ENCODE data around the gene NFYA. TPM values are rescaled to one million over a fixed set of nuclear protein-coding genes. Genes with fewer than 3 reads are reported as not detected.
A peak's percentile ranks its signal among the peaks of the same experiment; 100 is the strongest.

Gene NFYA
- polyA plus RNA-seq, 3 donors = 9.7 to 21.4 (median 10.7) TPM

- Mint-ChIP-seq H3K27ac (peak overlapping the region; percentile 94 to 97 (median 96)), H3K27me3 (ENCODE audit: low read depth in 3 of 3) (no peaks in the 10 kb centered on the region), H3K4me1 (peaks cover 31% of the 10 kb centered on the region), H3K9me3 (no peaks in the 10 kb centered on the region), H3K4me3 (peak overlapping the region; percentile 86 to 92), H3K36me3 (peaks cover 17 to 20% of the 10 kb centered on the region in 2 donors)
- Histone ChIP-seq H3K27ac (ENCODE audit: low read depth in 1 of 2, low read length in 2 of 2) (peak overlapping the region; percentile 96 to 98), H3K79me2 (ENCODE audit: insufficient read depth, low read length) (peaks cover 68% of the 10 kb centered on the region), H2AFZ (ENCODE audit: insufficient read depth, low read depth, low read length, poor library complexity, severe bottlenecking) (peak overlapping the region; percentile 67), H3K4me1 (ENCODE audit: control insufficient read depth in 1 of 2, insufficient read depth in 2 of 2, low read length in 2 of 2) (peaks cover 18 to 27% of the 10 kb centered on the region in 2 donors), H3K4me2 (replicated peaks; ENCODE audit: extremely low read depth, low read length, poor library complexity, severe bottlenecking) (peak overlapping the region; percentile 83), H3K9ac (ENCODE audit: insufficient read depth, low read length, poor library complexity, severe bottlenecking) (peak overlapping the region; percentile 99), H3K27me3 (ENCODE audit: control insufficient read depth in 2 of 2, insufficient read depth in 2 of 2, low read length in 2 of 2) (no peaks in the 10 kb centered on the region), H4K20me1 (ENCODE audit: insufficient read depth, low read length) (peaks cover 31% of the 10 kb centered on the region), H3K36me3 (replicated peaks in 1 of 2; ENCODE audit: control insufficient read depth in 1 of 2, insufficient read depth in 2 of 2, low read length in 2 of 2) (peaks cover 5 to 22% of the 10 kb centered on the region in 2 donors), H3K4me3 (replicated peaks in 1 of 3; ENCODE audit: low read depth in 2 of 3, low read length in 3 of 3) (peak overlapping the region; percentile 80 to 88 (median 88)), H3K9me3 (replicated peaks in 1 of 2; ENCODE audit: control insufficient read depth in 1 of 2, insufficient read depth in 1 of 2, low read length in 2 of 2) (no peaks in the 10 kb centered on the region)
- intact Hi-C loops (cut with micrococcal nuclease) = loop anchor here (5.0 to 10.0 kb wide), 3 partner anchors 108 to 661 kb away; partner anchors contain the start of gene TFEB (in 1 of the 2)
- TF ChIP-seq CTCF (IDR thresholded peaks at IDR 0.05) = no peak
- WGBS (ENCODE audit: insufficient coverage) = 17% methylated on average over 9 of the region's 11 CpGs
- DNase-seq = peak in 1 of 3 donors; percentile 27
Measured at GRCh38 chr6:41073968-41074691, 1.4 kb downstream of the NFYA start.

- H3K36me3 ChIP-seq (replicated peaks in 1 of 2; ENCODE audit: control insufficient read depth in 1 of 2, insufficient read depth in 2 of 2, low read length in 2 of 2) = peaks cover 10 to 22% of the 10 kb centered on the region in 2 donors
- peaks cover 75% of the 10 kb centered on the region for H3K79me2 ChIP-seq (ENCODE audit: insufficient read depth, low read length)
- peak overlapping the region in 1 of 2 donors; percentile 98 for H3K27ac ChIP-seq (ENCODE audit: low read depth in 1 of 2, low read length in 2 of 2)
- Mint-ChIP-seq H3K27me3 (ENCODE audit: low read depth in 3 of 3) (no peaks in the 10 kb centered on the region), H3K36me3 (peaks cover 19 to 20% of the 10 kb centered on the region in 2 donors), H3K9me3 (no peaks in the 10 kb centered on the region), H3K27ac (peak overlapping the region; percentile 94 to 97 (median 96)), H3K4me3 (peak overlapping the region; percentile 86 to 92), H3K4me1 (peaks cover 31% of the 10 kb centered on the region)
- intact Hi-C loops (cut with micrococcal nuclease) = loop anchor here (5.0 to 10.0 kb wide), 3 partner anchors 107 to 660 kb away; partner anchors contain the start of gene TFEB (in 1 of the 2)
- H3K4me2 ChIP-seq (replicated peaks; ENCODE audit: extremely low read depth, low read length, poor library complexity, severe bottlenecking) = peak overlapping the region; percentile 83
- DNase-seq = no peak
- H3K9ac ChIP-seq (ENCODE audit: insufficient read depth, low read length, poor library complexity, severe bottlenecking) = peak overlapping the region; percentile 99
- WGBS (ENCODE audit: insufficient coverage) = 92% methylated on average over 2 of the region's 11 CpGs
- no peak overlapping the region for H2AFZ ChIP-seq (ENCODE audit: insufficient read depth, low read depth, low read length, poor library complexity, severe bottlenecking)
- no peaks in the 10 kb centered on the region for H3K9me3 ChIP-seq (replicated peaks in 1 of 2; ENCODE audit: control insufficient read depth in 1 of 2, insufficient read depth in 1 of 2, low read length in 2 of 2)
- TF ChIP-seq CTCF (IDR thresholded peaks at IDR 0.05) = no peak
- no peaks in the 10 kb centered on the region for H3K27me3 ChIP-seq (ENCODE audit: control insufficient read depth in 2 of 2, insufficient read depth in 2 of 2, low read length in 2 of 2)
- H3K4me3 ChIP-seq (replicated peaks in 1 of 3; ENCODE audit: low read depth in 2 of 3, low read length in 3 of 3) = peak overlapping the region in 1 of 3 experiments; percentile 88
- H4K20me1 ChIP-seq (ENCODE audit: insufficient read depth, low read length) = peaks cover 31% of the 10 kb centered on the region
- peaks cover 19 to 27% of the 10 kb centered on the region in 2 donors for H3K4me1 ChIP-seq (ENCODE audit: control insufficient read depth in 1 of 2, insufficient read depth in 2 of 2, low read length in 2 of 2)
Measured at GRCh38 chr6:41074692-41075436, 2.1 kb downstream of the NFYA start.

Data from CD14-positive monocyte (primary cell).